Endometrial microvascular endothelial cells (primary cell): ENCODE results near the gene HCFC1R1. TPM values are rescaled to one million over a fixed set of nuclear protein-coding genes. Genes with fewer than 3 reads are reported as not detected.

ENCODE experiments used
- in situ Hi-C: cut with HindIII; loops from 2 replicates; pipeline ENCODE4 v1.10.0; 2017; ENCODE audit warnings: low sequenced_read_pairs, low pct_unique_long_range_greater_than_20kb; ENCODE audit errors: inconsistent ontology term
- total RNA-seq: library from RNA; depleted of rRNA; stranded (reverse); fragments of >200 nt; gene quantifications from one replicate; pipeline ENCODE4 v1.2.3, GENCODE V29; 2015; ENCODE audit errors: inconsistent ontology term

HCFC1R1 gene
- total RNA-seq, 1 donor from 2014 or later, result 13.2 TPM

GRCh38 chr16:3022684-3023414 is 893 bp downstream of the HCFC1R1 start:
- in situ Hi-C loops, result no loop called here

- in situ Hi-C loops, result no loop called here
Observed at GRCh38 chr16:3022208-3022683, 1.5 kb downstream of the HCFC1R1 start.

GRCh38 chr16:3021449-3022207 is 2.1 kb downstream of the HCFC1R1 start:
- in situ Hi-C loops, result no loop called here

DNA sequence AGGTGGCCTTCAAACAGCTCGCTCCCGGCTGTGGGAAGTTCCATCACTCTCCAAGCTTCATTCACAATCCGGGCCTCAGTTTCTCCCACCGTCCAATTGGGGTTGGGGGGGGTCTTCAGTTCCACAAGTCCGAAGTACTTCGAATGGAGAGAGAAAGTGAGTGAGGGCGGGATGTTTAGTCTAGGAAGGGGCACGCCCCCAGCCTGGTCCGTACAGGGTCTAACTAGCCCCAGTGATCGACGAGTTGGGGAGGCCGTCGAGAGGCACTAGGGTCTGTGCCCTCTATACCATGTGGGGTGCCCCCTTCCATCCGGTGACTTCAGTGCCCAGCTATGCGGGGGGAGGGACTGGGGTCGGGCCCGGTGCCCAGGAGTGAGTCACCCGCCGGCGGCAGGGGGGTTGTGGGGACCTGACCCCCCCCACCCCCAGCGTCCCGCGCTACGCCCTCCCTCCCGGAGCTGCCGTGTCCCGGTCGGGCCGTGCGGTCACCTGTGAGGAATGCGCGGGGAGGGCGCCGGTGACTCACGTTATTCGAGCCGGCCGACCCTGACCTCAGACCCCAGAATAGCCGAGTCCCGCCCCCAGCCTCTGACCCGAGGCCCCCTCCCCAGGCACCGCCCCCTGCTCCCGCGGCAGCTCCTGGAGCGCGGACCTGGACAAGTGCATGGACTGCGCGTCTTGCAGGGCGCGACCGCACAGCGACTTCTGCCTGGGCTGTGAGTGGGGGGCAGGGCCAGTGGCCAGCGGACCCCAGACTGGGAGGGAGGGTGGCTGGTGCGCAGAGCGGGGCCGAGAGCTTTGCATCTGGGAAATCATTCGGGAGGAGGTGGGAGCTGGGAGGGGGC is 2.9 kb downstream of the HCFC1R1 start:
- in situ Hi-C loops, result no loop called here

DNA sequence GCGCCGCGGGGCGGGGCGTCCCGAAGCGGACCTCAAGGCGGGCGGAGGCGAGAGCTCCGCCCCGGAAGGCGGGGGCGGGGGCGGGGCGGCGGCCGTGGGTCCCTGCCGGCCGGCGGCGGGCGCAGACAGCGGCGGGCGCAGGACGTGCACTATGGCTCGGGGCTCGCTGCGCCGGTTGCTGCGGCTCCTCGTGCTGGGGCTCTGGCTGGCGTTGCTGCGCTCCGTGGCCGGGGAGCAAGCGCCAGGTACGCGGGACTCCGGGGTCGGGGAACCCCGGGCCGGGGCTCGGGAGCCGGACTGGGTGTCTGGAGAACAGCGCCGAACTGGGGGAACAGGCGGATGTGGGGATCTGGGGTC is 3.5 kb downstream of the HCFC1R1 start, which contains the start of gene TNFRSF12A:
TSS of gene TNFRSF12A (plus strand) at position 122 of the 357 bp plus-strand sequence. CDS start at position 152, 30 bp downstream.
- in situ Hi-C loops, result no loop called here

DNA sequence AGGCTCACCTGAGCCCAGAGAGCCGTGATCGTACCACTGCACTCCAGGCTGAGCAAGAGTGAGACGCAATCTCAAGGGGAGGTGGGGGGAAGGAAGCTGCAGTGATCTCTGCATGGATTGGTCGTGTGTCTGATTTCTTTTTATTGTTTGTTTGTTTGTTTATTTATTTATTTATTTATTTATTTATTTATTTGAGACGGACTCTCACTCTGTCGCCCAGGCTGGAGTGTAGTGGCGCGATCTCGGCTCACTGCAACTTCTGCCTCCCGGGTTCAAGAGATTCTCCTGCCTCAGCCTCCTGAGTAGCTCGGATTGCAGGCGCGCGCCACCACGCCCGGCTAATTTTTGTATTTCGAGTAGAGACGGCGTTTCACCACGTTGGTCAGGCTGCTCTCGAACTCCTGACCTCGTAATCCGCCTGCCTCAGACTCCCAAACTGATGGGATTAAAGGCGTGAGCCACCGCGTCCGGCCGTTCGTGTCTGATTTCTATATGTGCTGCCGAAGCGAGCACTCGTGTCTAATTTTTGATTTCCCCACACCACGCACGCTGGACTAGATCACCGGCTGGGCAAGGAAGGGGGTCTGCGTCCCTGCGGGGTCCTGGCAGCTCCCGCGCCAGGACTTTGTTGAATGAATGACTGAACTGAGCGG is 4.0 kb downstream of the HCFC1R1 start:
- in situ Hi-C loops, result no loop called here

DNA sequence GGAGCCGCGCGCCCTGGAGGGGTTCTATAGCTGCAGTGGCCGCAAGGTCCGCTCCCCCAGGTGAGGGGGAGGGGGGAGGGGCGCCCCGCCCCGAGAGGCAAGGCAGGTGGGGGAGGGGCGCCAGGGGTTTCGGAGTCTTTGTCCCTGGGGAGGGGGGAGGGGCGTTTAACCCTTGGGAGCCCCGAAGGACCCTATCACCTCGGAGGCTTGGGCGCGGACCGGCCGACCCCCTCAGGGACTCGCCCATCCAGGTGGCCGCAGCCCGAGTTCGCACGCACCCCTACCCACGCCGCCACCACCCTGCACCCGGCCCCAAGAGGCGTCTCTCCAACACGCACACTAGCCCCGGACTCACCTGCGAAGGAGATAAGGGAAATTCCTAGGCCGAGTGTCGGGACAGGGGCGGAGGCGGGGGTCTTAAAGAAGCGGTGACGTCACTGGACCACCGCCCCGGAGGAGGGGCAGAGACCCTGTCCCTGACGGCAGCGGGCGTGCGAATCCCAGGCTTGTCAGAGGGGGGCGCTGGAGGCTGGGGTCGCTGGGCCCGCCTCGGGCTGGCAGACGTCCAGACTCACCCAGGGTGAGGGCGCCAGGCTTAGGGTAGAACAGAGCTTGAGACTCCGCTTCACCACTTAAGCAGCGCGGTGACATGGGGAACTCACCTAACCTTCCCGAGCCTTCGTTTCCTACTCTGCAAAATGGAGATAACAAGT is 5.8 kb downstream of the HCFC1R1 start, which contains the start of gene CLDN6:
TSS of gene CLDN6 (minus strand) at position 390 of the 713 bp plus-strand sequence. CDS start 2,162 bp downstream, outside the sequence.
- in situ Hi-C loops, result no loop called here

- in situ Hi-C loops, result no loop called here
Observed at GRCh38 chr16:3017344-3017743, 6.4 kb downstream of the HCFC1R1 start.

- in situ Hi-C loops, result no loop called here
Observed at GRCh38 chr16:3015865-3016521, 7.7 kb downstream of the HCFC1R1 start.

DNA sequence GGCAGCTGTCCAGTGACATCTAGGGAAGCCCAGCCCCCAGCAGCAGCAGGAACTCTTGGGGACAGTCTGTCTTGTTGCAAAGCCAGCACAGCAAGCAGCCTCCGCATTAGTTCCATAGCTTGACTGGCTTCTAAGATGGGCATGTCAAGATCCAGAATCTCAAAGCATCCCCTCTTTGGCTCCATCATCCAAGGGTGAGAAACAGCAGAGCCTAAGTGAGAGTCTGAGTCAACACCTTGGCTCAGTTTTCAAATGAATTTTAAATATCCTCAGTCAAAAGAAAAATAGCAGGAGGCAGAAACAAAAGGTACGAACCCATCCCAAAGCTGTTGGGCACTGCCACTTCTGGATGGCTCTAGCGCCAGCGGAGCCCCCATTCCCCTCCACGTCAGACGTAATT is 8.8 kb downstream of the HCFC1R1 start:
- in situ Hi-C loops, result no loop called here

DNA sequence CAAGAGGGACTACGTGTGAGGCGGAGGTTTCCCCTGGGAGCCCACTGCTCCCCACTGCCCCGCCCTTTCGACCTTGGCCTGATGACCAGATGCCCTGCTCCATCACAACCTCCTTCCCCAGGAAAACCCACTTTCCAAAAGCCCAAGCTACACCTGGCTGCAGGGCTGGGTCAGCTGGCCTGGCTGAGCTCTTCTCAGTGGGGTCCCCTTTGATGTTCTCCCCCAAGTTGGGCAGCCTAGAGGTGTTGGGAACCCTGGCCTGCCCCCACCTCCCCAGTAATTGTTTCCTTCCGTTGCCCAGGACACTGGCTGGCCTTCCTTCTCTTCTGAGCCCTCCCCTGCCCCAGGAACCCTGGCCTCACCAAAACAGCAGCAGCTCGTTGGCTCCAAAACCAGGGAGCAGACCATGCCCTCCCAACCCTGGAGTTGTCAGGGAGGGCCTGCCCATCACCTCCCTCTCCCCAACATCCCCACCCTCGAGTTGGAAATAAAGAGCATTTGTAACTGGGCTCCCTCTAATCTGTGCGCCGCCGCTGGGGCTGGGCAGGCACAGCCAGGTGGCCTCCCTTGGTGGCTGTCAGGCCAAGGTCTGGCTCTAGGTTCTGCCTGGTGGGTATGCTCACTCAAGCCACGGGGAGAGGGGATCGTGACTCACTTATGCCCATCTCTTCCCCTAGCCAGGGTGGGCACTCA is 9.6 kb downstream of the HCFC1R1 start:
- in situ Hi-C loops, result no loop called here

- in situ Hi-C loops, result no loop called here
Observed at GRCh38 chr16:3013491-3013951, 10.2 kb downstream of the HCFC1R1 start.

GRCh38 chr16:3012828-3013420 is 10.8 kb downstream of the HCFC1R1 start, which contains the start of gene CLDN9:
Gene CLDN9 (plus strand): TSS chr16:3012923. CDS start chr16:3013363, 440 bp downstream.
- in situ Hi-C loops, result no loop called here

GRCh38 chr16:3012246-3012645 is 11.5 kb downstream of the HCFC1R1 start:
- in situ Hi-C loops, result no loop called here

- in situ Hi-C loops, result no loop called here
Observed at GRCh38 chr16:3010510-3010909, 13.2 kb downstream of the HCFC1R1 start.

DNA sequence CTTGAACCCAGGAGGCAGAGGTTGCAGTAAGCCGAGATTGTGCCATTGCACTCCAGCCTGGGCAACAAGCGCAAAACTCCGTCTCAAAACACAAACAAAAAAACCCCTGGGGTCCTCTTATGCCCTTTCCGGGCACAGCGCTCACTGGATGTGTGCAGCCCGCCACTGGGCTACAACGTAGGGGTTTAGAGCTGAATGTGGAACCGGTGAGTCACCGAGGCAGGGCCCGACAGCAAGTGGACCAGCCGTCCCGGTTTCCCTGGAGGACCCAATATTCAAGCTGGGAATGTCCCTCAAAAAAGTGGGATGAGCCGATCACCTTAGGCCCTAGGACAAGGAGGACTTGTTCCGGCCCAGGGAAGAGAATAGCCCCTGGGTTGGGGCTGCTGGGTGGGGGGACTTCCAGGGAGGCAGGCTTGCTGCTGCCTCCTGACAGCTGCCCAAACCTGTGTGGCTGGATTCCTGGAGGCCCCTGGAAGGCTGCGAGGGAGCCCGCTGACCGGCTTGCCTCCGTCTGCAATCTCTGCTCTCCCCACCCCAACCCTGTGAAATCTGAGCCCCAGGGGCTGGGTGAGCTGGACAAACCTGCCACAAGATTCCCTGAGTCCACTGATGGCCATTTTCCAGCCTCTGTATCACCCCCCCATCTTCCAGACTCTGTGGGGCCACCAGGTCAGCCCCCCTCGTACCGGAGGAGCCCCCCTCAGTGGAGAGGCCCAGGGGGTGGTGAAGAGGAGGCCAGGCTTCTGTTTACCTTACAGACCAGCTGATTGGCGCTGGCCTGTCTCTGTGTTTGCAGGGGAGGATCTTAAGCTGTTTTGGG is 14.0 kb downstream of the HCFC1R1 start:
- in situ Hi-C loops, result no loop called here
